RWPE1 (cell line): Measurements from ENCODE around the gene TRIM14.
A peak's percentile ranks its signal among the peaks of the same experiment; 100 is the strongest.

Experiments
- CTCF ChIA-PET: fragments of 350-600 bp; sonication (Branson Sonifier 250); formaldehyde crosslinking; extraction: SDS; loops from one replicate; lab custom pipeline; 2021; lab: Yijun Ruan, JAX
- POLR2A ChIA-PET: fragments of 400-600 bp; formaldehyde crosslinking; extraction: SDS; loops from one replicate; lab custom pipeline; 2020; ENCODE audit warnings: antibody characterized with exemption; ENCODE audit not compliant: low non-redundant PET; lab: Yijun Ruan, JAX
- DNase-seq: peaks from one replicate; pipeline ENCODE4 v3.0.0; 2012; ENCODE audit warnings: low spot score
- H3K27ac ChIP-seq: fragments of 450-650 bp; 2 replicates; pipeline ENCODE4 v1.5.1; 2017
- TF ChIP-seq, protein P1 (sequence below): fragments of 450-650 bp; conservative IDR thresholded peaks from 2 replicates; pipeline ENCODE4 v1.5.1; 2017; ENCODE audit warnings: low read depth, mild to moderate bottlenecking

TRIM14 gene, protein sequence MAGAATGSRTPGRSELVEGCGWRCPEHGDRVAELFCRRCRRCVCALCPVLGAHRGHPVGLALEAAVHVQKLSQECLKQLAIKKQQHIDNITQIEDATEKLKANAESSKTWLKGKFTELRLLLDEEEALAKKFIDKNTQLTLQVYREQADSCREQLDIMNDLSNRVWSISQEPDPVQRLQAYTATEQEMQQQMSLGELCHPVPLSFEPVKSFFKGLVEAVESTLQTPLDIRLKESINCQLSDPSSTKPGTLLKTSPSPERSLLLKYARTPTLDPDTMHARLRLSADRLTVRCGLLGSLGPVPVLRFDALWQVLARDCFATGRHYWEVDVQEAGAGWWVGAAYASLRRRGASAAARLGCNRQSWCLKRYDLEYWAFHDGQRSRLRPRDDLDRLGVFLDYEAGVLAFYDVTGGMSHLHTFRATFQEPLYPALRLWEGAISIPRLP

DNA sequence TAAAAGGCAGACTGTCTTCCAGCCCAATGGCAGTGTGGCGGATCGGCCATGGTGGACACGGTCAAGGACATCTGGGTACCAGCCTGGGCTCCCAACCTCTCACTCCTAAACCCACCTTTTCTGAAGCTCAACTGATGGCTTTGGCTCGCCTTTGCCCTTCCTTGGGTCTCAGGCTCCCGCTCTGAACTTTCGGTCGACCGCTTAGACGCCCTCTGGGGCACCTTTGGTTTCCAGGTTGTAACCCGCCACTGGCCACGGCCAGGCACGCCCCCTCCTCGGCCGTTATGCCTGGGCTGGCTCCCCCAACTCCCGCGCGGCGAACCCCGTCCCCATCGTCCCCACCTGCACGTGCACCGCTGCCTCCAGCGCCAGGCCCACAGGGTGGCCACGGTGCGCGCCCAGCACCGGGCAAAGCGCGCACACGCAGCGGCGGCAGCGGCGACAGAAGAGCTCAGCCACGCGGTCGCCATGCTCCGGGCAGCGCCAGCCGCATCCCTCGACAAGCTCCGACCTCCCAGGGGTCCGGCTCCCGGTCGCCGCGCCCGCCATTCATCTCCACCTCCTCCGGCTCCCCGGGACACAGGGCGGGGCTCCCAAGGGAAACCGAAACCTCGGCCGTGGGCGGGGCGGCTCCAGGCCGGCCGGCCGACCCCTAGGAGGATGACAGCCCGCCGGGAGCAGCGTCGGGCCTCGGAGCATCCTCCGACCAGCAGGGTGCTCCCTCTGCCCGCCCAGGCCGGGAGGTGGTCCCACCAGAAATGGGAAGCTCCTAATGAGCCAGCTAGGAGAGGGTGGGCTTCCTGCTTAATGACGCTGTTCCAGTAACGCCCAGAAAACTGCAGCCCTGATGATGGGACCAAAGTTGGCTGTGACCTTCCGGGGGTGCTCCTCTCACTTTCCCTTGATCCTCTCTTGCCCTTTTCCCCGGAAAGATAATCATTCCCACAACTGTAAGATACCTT lies at the start of gene TRIM14:
Gene TRIM14 (minus strand): TSS at position 583 of the 962 bp plus-strand sequence. CDS start 34 bp downstream, at position 549.
- POLR2A ChIA-PET = interaction anchor here (0.6 kb wide), 1 partner anchor 11 kb away, joined by 5 read pairs; no protein-coding TSS in a partner anchor
- DNase-seq = peak; percentile 95
- CTCF ChIA-PET = interaction anchor here (0.6 to 1.4 kb wide), 4 partner anchors 22 to 309 kb away, joined by 3 to 7 read pairs (median 4); partner anchors contain the start of gene CORO2A
- peak within 1 kb of the TSS; percentile 81 for H3K27ac ChIP-seq
- TF ChIP-seq, protein P1, sequence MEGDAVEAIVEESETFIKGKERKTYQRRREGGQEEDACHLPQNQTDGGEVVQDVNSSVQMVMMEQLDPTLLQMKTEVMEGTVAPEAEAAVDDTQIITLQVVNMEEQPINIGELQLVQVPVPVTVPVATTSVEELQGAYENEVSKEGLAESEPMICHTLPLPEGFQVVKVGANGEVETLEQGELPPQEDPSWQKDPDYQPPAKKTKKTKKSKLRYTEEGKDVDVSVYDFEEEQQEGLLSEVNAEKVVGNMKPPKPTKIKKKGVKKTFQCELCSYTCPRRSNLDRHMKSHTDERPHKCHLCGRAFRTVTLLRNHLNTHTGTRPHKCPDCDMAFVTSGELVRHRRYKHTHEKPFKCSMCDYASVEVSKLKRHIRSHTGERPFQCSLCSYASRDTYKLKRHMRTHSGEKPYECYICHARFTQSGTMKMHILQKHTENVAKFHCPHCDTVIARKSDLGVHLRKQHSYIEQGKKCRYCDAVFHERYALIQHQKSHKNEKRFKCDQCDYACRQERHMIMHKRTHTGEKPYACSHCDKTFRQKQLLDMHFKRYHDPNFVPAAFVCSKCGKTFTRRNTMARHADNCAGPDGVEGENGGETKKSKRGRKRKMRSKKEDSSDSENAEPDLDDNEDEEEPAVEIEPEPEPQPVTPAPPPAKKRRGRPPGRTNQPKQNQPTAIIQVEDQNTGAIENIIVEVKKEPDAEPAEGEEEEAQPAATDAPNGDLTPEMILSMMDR = peak; percentile 54

DNA sequence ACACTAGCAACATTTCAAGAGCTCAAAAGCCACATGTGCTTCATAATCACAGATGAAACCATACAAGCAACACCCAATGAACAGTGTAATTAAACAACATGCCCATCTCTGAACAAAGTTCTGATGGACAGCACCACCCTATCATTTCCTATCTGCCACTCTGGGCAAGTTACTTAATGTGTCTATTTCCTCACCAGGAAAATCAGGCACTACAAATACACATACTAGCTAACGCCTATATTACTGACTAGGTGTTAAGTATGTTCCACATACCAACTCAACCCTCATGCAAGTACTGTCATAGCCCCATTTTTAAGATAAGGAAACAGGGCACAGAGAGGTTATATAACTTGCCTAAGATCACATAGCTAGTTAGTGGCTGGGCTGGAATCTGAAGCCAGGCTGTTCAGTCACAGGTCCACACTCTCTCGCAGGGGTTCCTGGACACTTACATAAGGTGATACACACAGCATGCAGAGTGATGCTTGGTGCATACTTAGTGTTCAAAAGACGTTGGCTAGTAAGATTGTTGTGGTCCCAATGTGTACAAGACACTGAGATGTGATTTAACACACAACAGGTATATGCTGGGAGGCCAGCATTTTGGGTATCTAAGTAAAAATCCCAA lies 49.2 kb upstream of the TRIM14 start:
- peak overlapping the region; percentile 88 for H3K27ac ChIP-seq
- no peak for DNase-seq
- ChIA-PET POLR2A (no interaction called here), CTCF (interaction anchor here (0.6 kb wide), 1 partner anchor 18 kb away, joined by 6 read pairs; no protein-coding TSS in a partner anchor)
- TF ChIP-seq, protein P1 = no peak

DNA sequence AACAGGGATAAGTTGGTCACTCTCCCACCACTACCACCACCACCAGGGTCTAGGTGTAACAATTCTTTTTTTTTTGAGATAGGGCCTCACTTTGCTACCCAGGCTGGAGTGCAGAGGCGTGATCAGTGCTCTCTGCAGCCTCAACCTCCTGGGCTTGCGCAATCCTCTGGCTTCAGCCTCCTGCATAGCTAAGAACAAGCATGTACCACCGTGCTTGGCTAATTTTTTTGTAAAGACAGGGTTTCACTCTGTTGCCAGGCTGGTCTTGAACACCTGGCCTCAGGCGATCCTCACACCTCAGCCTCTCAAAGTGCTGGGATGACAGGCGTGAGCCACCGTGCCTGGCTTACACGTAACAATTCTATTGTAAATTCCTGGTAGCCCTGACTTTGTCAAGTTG lies 45.9 kb upstream of the TRIM14 start:
- H3K27ac ChIP-seq = peak overlapping the region; percentile 31
- TF ChIP-seq, protein P1 = no peak
- DNase-seq = no peak
- POLR2A ChIA-PET = no interaction called here
- CTCF ChIA-PET = no interaction called here

DNA sequence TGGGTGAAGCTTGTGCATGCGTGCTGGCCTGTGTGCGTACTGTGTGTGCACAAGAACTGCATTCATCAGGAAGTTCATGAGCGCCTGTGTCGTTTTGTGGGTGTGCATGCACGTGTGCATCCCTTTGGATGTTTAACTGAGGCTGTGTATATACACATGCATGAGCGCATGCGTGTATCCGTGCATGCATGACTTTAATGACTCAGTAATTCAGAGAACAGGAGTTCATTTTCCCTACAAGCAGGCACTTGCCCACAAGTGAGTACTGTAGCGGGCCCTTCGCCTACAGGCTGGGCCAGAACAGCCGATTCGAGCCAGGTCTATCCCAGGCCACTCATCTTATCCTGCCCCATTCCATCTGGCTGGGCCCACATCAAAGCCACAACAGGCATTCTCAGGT lies 43.6 kb upstream of the TRIM14 start:
- peak; percentile 95 for DNase-seq
- peak overlapping the region; percentile 93 for H3K27ac ChIP-seq
- POLR2A ChIA-PET = no interaction called here
- CTCF ChIA-PET = no interaction called here
- TF ChIP-seq, protein P1 = no peak

DNA sequence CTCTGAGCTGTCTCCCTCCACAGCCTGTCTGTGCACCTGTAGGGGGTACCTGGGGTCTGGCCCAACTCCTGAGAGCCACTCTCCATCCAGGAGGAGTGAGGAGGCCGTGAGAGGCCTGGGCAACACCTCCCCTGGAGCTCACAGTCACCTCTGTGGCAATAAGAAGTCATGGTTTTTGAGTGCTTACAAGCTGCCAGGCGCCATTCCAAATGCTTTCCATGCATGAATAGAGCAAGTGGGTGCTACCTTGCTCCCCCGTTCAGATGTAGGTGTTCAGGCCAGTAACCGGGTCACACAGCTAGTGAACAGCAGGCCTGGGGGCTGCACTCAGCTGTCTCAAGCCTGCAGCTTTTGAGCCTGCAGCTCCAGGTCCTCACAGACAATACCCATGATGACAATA lies 42.8 kb upstream of the TRIM14 start:
- H3K27ac ChIP-seq = peak overlapping the region; percentile 93
- TF ChIP-seq, protein P1 = no peak
- ChIA-PET CTCF (interaction anchor here (0.8 kb wide), 1 partner anchor 48 kb away, joined by 4 read pairs; no protein-coding TSS in a partner anchor), POLR2A (no interaction called here)
- no peak for DNase-seq
